Muscle layer of colon (tissue), 2 donors: Measurements from ENCODE around the gene ALDH4A1.

Experiments
- H3K27ac ChIP-seq: one replicate; pipeline ENCODE4 v1.7.0; 2013; ENCODE audit warnings: low read depth, mild to moderate bottlenecking, low read length, moderate library complexity
- H3K27me3 ChIP-seq, 2 donors: one replicate each; pipeline ENCODE4 v1.7.0; 2013; ENCODE audit warnings: low read length in 2 of 2, mild to moderate bottlenecking in 2 of 2; ENCODE audit not compliant: insufficient read depth in 2 of 2, control insufficient read depth in 1 of 2
- H3K36me3 ChIP-seq: one replicate; pipeline ENCODE4 v1.7.0; 2013; ENCODE audit warnings: mild to moderate bottlenecking, low read length; ENCODE audit not compliant: insufficient read depth
- H3K4me1 ChIP-seq: one replicate; pipeline ENCODE4 v1.7.0; 2013; ENCODE audit warnings: mild to moderate bottlenecking, low read length; ENCODE audit not compliant: insufficient read depth
- H3K4me3 ChIP-seq, 2 donors: one replicate each; pipeline ENCODE4 v1.7.0; 2013; ENCODE audit warnings: low read length in 2 of 2, low read depth in 1 of 2, mild to moderate bottlenecking in 1 of 2, moderate library complexity in 1 of 2
- H3K9ac ChIP-seq: one replicate; pipeline ENCODE4 v1.7.0; 2013; ENCODE audit warnings: low read length
- H3K9me3 ChIP-seq: one replicate; pipeline ENCODE4 v1.7.0; 2013; ENCODE audit warnings: mild to moderate bottlenecking, low read length
- donor health status: abdominal sarcoma.
- donor health status: Adenocarcinoma of cecum.

ALDH4A1 gene

DNA sequence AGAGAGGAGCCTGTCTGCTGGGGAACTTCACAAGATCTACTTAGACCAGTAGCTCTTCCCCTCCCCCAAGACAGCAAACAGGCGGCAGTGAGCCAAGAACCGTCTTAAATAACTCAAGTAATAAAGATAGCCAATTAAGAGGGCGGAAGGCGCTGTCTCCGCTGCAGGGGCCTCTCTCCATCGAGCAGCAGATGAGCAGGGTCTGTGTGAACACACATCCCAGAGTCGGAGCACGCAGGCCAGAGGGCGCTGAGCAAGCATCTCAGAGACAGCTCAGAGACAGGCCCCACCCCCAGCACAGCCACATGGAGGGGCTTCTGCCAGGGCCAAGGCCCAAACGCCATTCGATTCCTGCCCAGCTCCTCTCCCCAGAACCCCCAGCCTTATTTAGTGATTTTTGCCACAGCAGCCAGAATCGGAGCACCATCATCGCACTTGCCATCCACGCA, 43.1 kb upstream of the ALDH4A1 start:
- no peaks in the 10 kb centered on the region for H3K27me3 ChIP-seq
- no peak overlapping the region for H3K9ac ChIP-seq
- H3K36me3 ChIP-seq, result no peaks in the 10 kb centered on the region
- H3K9me3 ChIP-seq, result no peaks in the 10 kb centered on the region
- peak overlapping the region; percentile 53 for H3K27ac ChIP-seq
- no peak overlapping the region for H3K4me3 ChIP-seq
- peaks cover 83% of the 10 kb centered on the region for H3K4me1 ChIP-seq

DNA sequence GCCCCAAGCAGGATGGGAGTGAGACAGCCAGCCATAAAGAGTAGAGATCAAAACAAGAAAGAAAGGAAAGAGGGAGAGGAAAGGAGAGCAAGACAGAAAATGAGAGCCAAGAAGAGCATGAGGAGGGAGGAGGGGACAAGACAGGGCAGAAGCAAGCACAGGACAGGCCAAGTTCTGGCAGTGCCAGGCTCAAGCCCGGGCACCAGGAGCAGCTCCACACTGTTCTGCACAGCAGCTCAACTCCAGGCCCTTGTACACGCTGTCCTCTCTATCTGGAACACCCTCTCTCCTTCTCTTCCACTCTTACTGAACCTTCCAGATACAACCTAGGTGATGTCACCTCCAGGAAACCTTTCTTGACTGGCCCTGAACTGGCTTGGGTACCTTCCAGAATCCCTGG, 42.5 kb upstream of the ALDH4A1 start:
- no peaks in the 10 kb centered on the region for H3K36me3 ChIP-seq
- H3K9ac ChIP-seq, result peak overlapping the region; percentile 25
- no peaks in the 10 kb centered on the region for H3K27me3 ChIP-seq
- peak overlapping the region; percentile 41 for H3K27ac ChIP-seq
- no peaks in the 10 kb centered on the region for H3K9me3 ChIP-seq
- no peak overlapping the region for H3K4me3 ChIP-seq
- H3K4me1 ChIP-seq, result peaks cover 83% of the 10 kb centered on the region

GRCh38 chr1:18943914-18944572, 41.7 kb upstream of the ALDH4A1 start:
- Histone ChIP-seq H3K9me3 (no peaks in the 10 kb centered on the region), H3K27me3 (no peaks in the 10 kb centered on the region), H3K4me3 (no peak overlapping the region), H3K27ac (peak overlapping the region; percentile 41), H3K36me3 (no peaks in the 10 kb centered on the region), H3K9ac (peak overlapping the region; percentile 25), H3K4me1 (peaks cover 83% of the 10 kb centered on the region)

DNA sequence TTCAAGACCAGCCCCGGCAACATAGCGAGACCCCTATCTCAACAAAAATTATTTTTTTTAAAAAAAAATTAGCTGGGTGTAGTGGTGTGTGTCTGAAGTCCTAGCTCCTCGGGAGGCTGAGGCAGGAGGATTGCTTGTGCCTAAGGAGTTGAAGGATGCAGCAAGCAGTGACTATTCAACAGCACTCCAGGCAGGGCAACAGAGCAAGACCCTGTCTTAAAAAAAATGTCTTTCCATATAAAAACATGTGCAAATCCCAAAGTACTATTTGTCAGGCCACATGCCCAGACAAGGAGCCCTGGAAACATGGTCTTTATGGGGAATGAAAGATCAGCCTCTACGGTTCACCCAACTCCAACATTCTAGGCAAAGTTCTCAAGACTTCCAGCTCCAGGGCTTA, 40.8 kb upstream of the ALDH4A1 start:
- no peak overlapping the region for H3K9ac ChIP-seq
- H3K4me3 ChIP-seq, result no peak overlapping the region
- H3K27me3 ChIP-seq, result no peaks in the 10 kb centered on the region
- no peaks in the 10 kb centered on the region for H3K36me3 ChIP-seq
- peaks cover 81% of the 10 kb centered on the region for H3K4me1 ChIP-seq
- H3K27ac ChIP-seq, result no peak overlapping the region
- no peaks in the 10 kb centered on the region for H3K9me3 ChIP-seq

DNA sequence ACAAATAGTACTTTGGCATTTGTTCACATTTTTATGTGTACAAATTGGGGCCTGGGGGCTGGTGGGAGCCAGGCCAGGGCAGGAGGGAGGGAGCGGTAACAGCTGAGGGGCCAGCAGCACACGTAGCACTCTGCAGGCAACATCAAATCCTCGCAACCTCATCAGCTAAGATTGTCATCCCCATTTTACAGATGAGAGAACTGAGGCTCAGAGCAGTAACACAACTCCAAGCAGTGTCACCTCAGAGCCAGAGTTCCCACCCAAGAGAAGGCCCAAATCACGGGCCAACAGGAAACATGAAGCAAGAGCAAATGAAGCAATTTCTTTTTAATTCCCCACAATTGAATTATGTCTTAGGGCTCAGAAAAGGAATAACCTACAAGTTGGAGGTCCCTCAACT, 40.0 kb upstream of the ALDH4A1 start:
- Histone ChIP-seq H3K36me3 (no peaks in the 10 kb centered on the region), H3K9ac (no peak overlapping the region), H3K9me3 (no peaks in the 10 kb centered on the region), H3K27me3 (no peaks in the 10 kb centered on the region), H3K4me1 (peaks cover 73% of the 10 kb centered on the region), H3K4me3 (no peak overlapping the region), H3K27ac (peak overlapping the region; percentile 70)

- no peak overlapping the region for H3K9ac ChIP-seq
- H3K4me3 ChIP-seq, result no peak overlapping the region
- no peaks in the 10 kb centered on the region for H3K9me3 ChIP-seq
- no peaks in the 10 kb centered on the region for H3K27me3 ChIP-seq
- H3K36me3 ChIP-seq, result no peaks in the 10 kb centered on the region
- peaks cover 68% of the 10 kb centered on the region for H3K4me1 ChIP-seq
- H3K27ac ChIP-seq, result peak overlapping the region; percentile 70
These were observed 39.1 kb upstream of the ALDH4A1 start for GRCh38 chr1:18941221-18942141.

DNA sequence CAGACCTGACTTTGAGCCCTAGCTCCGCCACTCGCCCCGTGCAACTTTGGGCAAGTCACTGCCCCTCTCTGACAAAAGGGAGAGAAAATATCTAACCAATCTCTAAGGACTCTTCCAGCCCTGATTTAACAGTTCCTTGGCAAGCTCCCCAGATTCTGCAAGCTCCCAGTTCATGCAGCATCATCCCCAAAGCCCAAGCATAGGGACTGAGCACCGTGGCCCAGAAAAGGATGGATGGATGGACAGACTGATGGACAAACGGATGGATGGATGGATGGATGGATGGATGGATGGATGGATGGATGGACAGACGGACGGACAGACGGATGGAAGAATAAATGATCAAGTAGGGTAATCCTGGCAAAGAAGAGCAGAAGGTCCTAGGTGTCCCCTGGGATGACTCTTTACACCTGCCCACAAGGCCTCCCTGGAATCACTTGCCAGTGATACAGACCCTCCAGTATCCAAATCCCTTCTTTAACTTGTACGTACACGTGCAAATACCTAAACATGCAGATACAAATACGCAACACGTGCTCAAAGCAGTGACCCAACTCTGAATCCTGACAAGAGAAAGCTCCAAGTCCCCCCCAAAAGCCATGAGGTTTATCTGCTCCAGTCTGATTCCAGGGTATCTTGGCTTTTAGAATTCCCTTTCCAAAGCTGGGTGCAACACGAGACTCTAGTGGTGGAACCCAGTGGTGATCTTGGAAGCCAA, 38.1 kb upstream of the ALDH4A1 start:
- H3K27me3 ChIP-seq, result no peaks in the 10 kb centered on the region

DNA sequence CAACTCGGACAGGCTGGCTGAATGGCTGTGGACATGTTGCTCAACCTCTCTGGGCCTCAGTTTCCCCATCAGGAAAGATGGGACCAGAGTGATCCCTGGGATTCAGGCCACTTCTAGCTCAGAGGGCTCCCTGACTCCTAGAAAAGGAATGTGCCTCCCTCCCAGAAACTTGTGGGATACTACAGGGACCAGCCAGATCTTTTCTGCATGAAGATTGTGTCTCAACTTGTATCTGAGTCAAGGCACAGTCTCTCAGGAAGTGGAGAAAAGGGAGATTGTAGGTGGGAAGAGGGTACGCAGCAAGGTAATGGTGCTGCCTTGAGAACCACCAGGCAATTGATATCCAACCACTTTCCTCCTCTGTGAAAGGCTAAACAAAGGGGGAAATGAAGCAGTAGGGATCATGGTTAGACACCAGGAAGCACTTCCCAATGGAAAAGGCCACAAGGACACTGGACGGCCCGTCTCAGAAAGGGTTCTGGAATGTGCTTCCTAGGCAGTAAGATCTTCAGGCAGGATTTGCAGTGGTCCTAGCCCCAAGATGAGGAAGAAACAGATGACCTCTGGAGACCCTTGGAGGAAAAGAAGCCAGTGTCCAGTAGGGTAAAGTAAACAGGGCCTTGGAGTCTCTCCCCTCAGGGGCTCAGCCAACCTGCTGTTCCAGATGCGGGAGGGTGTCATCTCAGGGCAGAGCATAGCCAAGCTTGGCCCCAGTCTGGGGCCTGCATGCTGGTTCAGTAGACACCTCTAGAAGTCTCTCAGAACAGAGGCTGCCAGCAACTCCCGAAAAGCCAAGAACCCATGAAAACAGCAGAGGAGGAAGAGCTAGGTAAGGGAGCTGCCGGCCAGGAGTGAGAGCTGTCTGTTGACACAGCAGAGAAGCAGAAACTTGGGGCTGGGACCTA, 37.3 kb upstream of the ALDH4A1 start:
- Histone ChIP-seq H3K9ac (peak overlapping the region; percentile 16), H3K9me3 (no peaks in the 10 kb centered on the region), H3K27ac (peak overlapping the region; percentile 56), H3K4me1 (peaks cover 56% of the 10 kb centered on the region), H3K36me3 (no peaks in the 10 kb centered on the region), H3K27me3 (no peaks in the 10 kb centered on the region), H3K4me3 (no peak overlapping the region)

More for the DNA sequence above, 38.1 kb upstream of the ALDH4A1 start:
- Histone ChIP-seq H3K27ac (peak overlapping the region; percentile 56), H3K9ac (no peak overlapping the region), H3K9me3 (no peaks in the 10 kb centered on the region), H3K4me3 (no peak overlapping the region), H3K36me3 (no peaks in the 10 kb centered on the region), H3K4me1 (peaks cover 64% of the 10 kb centered on the region)

DNA sequence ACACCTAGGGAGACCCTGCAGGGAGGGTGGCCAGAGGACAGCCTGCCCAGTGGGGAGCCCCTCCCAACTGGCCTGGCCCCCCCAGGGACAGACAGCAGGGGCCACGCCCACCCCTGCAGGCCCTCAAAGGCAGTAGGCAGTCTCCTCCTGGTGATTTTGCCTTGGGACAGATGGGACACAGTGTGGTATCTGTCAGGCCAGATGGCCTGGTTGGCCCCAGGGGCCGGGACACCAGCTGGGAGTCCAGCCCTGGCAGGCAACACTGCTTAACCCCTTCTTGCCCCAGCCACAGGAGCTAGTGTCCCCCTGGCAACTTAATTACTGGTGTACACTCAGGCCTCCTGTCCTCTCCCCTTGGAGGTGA, 36.3 kb upstream of the ALDH4A1 start:
- Histone ChIP-seq H3K9ac (no peak overlapping the region), H3K27ac (no peak overlapping the region), H3K9me3 (no peaks in the 10 kb centered on the region), H3K4me1 (peaks cover 52% of the 10 kb centered on the region), H3K27me3 (no peaks in the 10 kb centered on the region), H3K4me3 (no peak overlapping the region), H3K36me3 (no peaks in the 10 kb centered on the region)

- peaks cover 48% of the 10 kb centered on the region for H3K4me1 ChIP-seq
- H3K9ac ChIP-seq, result no peak overlapping the region
- no peak overlapping the region for H3K27ac ChIP-seq
- H3K4me3 ChIP-seq, result no peak overlapping the region
- H3K9me3 ChIP-seq, result no peaks in the 10 kb centered on the region
- no peaks in the 10 kb centered on the region for H3K27me3 ChIP-seq
- H3K36me3 ChIP-seq, result no peaks in the 10 kb centered on the region
These were observed 35.8 kb upstream of the ALDH4A1 start for GRCh38 chr1:18938008-18938706.
